Measurements from ENCODE around the gene TGFBR3.

The TGFBR3 gene

DNA sequence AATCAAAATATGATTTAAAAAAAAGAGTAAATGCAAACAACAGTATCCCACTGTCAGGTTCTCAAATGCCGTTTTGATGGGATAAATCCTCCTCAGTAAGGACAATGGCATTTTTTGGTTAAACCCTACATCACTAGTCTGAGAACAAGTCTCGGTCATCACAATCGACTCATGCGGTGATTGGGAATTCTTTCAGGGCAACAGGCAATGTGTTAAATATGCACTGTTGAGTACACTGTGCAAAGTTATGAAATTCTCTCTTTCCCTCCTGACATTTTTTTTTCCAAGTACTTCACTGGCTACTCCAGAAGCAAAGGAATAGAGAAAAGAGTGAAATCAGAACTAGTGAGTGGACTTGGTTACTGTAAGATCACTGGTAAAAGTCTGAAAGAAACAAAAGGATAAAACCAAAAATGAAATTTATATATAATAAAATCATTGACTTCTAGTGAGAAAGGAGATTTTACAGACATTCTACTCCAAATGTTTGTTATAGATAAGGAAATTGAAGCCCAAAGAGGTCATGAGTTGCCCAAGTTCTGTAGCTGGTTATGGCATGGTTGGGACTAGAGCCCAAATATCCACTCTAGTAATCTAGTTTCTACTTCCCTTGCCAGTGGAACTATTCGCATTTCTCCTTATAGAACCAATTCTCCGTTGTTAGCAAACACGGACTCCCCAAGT lies 111.3 kb downstream of the TGFBR3 start:
- no peak for DNase-seq

DNA sequence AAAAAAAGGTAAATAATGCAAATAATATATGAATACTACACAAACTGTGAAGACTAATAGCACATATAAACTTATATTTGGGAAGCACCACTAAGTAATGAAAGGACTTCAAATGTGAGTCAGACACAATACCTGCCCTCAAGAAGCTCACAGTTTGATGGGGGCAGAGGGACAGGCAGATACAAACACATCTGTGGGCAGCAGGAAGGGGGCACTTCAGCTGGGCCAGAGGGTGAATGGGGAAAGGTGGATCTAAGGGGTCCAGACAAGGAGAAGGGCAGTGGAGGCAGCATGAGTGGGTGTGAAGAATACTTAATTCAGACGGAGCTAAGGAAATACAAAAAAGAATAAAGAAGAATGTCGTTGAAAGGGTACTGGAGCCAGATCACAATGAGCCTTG lies 114.2 kb downstream of the TGFBR3 start:
- no peak for DNase-seq

DNA sequence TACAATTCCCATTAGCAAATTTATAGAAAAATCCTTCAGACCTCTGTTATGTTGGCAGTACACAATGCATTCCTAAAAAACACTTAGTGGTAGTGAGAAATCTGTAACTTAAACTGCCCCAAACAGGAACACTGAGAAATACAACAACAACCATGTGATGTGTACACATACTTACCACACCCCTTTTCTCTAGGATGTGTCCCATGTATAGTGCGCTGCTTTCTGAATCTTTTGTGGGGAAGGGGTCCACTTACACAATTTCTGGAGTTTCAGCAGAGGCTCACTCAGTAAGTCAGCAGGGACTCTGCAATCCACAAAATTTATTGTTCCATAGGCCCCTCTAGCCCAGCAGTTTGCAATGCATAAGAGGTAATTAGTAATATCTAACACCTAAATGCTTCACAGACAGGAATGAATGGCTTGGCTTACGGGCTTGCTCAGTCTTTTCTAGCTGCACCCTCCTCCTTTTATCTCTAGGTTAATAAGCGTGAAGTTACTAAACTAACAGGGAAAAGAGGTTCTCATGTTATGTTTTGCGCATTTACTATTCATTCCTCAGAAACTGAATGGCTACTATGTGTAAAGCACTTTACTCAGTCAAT lies 115.2 kb downstream of the TGFBR3 start:
- DNase-seq = no peak

DNA sequence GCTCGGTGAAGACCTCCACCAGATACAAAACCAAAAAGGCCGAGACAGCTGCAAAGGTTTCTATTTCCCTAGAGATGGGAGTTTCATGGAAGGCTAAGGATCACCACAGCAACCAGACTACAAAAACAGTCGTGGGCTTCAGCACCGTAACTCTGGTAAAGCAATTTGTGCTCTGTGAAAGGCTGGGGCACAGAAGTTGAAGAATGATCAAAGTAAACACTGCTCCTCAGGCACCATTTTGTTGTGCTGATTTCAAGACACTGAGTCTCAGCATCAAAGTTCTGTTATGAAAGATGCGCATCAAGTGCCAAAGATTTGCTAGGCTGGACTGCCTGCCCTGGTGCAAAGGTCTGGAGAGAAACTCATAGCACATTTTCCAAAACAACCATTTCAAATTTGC lies 116.2 kb downstream of the TGFBR3 start:
- DNase-seq = no peak

DNA sequence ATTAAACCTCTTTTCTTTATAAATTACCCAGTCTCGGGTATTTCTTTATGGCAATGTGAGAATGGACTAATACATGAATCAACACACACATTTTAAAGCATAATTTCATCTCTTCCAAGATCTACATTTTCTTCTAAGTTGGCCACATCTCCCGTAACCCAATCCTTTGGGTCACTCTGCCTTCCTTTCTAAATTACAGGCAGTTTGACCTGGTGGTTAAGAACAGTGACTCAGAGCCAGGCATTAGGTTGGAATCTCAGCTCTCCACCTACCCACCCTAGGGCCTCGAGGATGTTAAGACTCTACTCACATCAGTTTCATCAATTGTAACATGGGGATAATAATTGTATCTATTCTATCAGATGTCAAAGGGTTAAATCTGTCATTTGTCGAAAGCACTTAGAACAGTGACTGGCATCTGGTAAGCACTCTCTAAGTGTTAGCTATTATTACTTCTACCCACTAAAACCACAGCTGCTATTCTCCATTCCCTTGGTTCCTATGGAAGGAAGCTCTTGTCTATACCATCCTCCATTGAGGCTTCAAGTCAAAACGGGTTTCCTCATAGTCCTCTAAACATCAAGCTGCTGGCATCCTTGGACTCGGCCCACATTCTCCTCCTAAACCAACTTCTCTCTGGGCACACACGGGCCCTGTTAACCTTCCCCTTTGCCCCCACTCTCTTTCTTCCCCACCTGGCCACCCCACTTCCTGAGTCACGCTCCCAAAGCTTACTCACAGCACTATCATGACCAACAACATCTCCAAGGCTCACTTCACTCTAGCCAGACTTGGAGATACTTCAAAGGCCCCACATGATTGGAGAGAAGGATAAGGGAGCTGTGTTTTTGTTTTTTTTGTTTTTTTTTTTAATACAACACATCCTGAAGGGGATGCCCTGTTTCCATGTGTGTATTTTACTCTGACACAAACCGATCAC lies 116.9 kb downstream of the TGFBR3 start:
- no peak for DNase-seq

DNA sequence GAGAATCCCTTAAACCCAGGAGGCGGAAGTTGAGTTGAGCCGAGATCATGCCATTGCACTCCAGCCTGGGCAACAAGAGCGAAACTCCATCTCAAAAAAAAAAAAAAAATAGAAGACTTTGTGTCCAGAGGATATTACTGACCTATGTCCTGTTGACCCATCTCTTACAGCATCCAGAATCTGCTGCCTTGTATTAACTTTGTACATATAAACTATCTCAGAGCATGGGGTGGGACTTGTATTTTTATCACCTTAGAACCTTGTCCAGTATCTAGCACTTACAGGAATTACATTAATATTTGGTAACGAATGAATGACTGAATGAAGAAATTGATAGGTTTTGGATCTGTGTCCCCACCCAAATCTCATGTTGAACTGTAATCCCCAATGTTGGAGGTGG lies 117.8 kb downstream of the TGFBR3 start:
- DNase-seq = no peak

DNA sequence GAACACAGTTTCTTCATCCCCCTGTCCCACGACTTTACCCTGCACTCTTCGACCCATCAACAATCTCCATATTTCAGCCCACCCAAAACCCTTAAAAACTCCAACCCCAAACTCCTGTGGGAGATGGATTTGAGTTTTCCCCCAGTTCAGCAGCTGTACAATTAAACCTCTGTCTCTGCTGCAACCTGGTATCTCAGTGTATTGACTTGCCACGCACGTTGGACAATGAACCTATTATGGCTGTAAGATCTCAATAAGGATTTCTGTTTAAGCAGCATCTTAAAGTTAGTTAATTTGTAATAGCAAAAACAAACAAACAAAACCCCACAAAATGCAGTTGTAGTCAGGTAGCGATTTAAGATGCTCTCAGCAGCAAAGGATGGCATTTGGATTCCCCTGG lies 119.1 kb downstream of the TGFBR3 start:
- no peak for DNase-seq

DNA sequence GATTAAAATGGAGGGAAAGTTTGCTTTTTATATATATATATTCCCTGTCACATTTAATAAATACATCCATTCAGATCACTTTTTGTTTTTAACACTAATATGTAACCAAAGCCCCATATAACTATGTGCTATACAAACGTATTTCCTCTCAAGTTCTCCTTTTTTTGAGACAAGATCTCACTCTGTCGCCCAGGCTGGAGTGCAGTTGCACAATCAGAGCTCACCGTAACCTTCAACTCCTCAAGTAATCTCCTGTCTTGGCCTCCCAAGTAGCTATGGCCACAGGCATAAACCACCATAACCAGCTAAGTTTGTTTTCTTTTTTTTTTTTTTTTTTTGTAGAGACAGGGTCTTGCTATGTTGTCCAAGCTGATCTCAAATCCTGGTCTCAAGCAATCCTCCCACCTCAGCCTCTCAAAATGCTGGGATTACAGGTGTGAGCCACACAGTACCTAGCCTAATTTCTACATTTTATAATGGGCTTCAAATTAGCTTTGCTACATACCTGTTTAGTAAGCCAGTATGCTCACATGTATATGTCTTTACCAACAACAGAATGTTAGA lies 120.0 kb downstream of the TGFBR3 start:
- DNase-seq = no peak

DNA sequence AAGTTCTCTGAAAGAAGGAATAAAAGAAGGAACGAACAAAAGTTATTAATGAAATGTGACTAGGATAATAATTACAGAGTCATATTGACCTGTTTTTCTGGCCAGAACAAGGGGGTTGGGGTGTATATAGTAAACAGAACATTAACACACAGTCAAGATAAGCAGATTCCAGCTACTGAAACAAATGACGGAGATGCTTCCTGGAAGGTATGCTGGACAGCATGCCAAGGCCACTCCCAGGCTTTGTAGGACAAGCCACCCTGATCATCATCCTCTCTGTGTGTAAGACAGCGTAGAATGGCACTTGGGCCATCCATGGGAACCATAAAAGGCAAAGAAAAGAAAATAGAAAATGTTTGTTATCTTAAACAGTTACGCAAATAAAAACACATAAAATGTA lies 120.7 kb downstream of the TGFBR3 start:
- no peak for DNase-seq

DNA sequence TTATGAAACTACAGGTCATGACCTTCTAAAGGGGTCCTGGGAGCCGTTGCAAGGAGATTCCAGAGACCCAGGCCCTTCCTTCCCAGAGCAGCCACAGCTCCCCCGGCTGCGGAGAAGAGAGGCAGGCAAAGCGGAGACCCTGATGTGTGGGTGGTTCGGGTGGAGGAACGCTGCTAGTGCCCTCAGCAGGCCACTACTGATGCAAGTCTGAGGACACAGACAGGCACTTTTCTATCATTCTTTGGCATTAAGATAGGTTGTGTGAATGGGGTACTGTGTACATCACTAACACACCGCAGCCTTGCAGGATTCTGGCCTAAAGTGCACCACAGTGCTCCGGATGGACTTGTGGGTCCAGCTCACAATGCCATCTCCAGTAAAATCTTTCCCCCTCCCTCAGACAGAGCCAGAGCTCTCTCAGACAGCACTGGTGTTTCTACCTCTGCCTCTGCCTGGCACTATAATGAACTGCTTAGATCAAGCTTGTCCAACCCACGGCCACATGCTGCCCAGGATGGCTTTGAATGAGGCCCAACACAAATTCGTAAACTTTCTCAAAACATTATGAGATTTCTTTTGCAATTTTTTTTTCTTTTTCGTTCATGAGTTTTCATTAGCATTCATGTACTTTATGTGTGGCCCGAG lies 121.4 kb downstream of the TGFBR3 start:
- no peak for DNase-seq

DNA sequence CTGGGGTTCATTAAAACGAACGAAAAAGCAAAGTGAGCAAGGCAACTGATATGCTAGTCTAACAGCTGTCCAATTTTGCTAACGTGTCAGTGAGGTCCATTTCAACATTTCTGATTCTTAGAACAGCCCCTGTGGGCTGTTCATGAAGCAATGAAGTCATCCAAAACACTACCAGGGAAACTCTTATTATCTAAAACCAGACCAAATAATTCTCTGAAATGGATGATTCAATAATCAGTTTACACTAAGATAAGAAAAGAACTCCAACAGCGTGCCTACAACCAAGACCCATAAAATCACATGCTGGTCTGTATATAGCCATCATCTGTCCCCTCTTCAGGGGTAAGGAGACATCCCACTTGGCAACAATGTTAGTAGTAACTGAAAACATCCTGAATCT lies 122.7 kb downstream of the TGFBR3 start:
- DNase-seq = no peak

DNA sequence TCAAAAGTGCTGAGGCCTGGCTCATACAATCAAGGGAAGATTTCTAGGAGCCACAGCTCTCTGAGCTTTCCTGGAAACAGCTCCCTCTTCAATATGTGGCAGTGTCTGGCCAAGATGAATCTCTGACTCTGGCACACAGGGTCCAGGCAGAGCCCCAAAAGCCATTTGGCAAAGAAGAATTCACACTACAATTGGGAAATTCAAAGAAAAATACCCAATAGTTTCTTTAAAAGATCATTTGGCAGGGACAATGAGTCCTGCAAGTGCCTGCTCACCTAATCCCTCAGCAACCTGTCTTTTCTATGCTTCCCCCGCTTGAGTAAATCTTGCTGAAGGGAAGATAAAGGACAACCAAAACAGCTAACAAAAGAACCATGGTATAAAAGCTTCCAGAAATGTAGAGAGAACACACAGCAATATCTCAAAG lies 124.6 kb downstream of the TGFBR3 start:
- DNase-seq = no peak

DNA sequence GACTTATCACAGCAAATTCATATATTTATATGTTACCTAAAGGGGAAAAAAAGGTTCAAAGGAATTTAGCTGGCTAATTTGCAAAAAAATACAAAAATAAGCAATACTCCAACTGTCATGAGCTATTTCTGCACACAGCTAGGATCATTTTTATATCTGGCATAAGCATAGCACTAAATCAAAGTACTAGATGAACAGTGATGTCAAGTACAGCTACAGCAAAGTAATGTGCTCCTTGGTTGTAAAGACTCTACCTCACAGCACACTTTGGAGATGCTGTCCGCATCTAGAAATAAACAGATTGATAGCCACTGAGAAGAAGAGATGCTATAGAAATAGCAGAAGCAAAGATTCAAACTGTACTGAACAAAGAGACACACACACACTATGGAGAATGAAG lies 125.4 kb downstream of the TGFBR3 start:
- DNase-seq = no peak

DNA sequence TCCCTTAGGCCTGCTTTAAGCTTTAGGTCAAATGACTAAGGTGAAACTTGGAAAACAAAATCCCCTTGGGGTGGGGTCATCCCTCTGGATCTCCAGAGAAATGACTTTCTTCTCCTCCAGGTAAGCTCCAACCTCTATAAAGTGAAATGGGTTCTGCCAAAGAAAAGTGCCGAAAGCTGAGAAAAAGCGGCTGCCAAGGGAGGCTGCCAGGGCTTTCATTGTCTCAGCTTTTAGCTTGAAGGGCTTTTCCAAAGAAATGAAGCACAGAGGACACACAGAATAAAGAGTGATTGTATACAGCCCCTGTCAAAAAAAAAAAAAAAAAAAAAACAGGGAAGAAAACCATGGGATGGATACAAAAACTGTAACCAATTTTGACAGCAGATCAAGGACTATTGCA lies 126.9 kb downstream of the TGFBR3 start:
- no peak for DNase-seq

DNA sequence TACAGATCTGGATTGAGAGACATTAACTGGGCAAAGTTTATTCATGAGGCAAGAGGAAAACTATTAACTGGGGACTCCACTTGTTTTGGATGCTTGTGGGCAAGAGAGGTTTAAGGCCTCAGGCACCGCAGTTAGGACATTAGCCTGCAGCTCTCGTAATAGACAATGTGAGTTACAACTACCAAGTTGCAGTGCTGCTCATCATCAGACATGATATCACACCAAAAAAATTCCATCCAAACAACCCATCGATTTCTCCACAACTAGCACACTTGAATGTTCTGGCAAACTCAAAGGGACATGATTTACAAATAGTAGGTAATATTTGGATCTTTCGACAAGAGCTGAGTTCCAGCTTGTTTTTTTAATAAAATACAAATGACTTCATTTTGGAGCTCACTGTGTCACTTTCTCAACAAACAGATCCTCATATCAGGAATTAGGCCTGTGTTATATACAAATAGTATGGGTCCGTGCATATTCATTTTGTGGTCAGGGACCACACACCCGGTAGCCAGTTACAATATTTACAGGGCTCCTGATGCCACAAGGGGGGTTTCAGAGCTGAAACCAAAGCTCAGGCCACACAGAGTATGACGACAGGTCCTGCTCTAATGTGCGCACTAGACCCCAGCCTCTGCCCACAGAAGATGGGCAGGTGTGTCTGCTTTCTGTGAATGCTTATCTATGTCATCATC lies 128.0 kb downstream of the TGFBR3 start:
- DNase-seq = no peak

DNA sequence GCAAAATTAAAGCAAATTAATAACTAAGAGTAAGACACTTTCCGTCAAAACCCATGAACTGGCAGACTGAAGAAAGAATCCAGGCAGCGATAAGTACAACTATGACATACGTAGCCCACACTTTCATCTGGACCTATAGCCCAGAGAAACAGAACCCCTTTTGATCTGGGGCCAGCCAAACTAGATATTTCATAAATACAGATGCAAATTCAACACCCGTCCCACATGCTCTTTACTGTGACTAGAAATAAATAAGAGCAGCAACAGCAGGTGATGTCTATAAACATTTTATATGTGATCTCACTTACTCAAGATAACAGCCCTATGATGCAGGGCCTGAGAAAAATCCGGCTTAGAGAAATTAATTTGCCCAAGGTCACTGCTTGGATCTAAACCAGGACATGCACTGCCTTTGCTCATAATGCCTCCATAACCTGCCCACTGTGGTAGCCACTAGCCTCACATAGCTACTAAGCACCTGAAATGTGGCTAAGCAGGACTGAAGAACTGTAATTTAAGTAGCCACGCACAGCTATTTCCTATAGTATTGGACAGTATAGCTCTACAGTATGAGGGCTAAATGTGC lies 130.2 kb downstream of the TGFBR3 start:
- DNase-seq = no peak

DNA sequence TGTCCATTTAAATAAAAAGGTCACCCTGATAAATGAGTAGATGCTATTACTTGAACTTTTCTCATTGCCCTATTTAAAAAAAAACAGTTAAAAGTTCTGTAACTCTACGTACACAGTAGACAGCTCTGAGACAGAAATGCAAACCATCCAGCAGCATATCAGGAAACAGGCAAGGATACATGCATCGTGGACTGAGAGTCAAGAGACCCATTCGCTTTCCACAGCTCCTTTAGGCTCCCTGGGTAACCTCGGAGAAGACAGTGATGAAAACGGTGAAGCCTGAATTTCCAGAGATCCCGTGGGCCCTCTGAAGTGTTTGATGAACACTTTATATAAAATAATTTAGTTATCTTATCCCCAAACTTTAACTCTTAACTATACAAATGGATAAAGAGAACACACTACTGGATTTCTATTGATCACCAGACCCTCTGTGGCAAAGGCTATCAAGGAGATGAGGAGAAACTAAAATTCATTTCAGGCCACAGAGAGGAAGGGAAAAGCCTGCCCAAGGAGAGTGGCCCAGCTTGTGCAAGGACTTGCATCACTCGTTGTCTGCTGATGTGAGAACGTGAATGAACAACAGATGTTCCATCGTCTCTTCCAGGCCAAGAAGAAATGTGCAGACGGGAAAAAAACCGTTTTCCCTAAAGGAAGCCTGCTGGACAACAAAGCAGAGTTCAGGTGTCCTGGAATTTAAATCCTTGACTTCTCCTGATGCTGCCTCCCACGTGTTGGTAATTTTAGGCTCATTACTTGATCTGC lies 131.0 kb downstream of the TGFBR3 start:
- DNase-seq = no peak

DNA sequence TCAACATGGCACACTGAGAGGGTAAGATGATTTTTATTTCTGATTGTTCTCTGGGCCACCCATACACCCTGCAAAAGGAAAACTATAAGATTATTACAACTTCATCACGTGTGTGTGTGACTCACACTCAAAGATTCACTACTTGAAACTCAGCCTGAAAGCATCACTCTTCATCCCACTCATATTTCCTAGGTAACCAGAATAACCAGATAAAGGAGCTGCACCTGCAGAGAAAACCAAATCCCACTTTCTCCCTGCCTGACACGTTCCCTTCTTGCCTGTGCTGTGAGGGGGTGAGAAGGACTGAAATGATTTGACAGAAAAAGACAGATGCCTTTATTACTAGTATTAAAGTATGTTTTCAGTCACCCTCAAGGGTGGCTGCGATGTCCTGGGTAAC lies 131.6 kb downstream of the TGFBR3 start:
- no peak for DNase-seq

DNA sequence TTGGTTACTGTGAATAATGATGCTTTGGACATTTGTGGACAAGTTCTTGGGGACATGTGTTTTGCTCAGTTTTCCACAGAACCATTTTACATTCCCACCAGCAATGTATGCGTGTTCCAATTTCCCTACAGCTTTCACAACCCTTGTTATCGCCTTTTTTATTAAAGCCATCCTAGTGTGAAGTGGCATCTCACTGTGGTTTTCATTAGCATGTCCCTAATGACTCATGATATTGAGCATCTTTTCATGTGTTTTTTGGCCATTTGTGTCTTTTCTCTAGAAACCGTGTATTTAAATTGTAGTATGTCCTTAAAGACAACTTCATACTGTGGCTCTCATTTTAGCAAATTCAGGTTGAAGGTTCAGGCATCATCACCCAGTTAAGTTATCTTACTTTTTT lies 132.1 kb downstream of the TGFBR3 start:
- DNase-seq = no peak

DNA sequence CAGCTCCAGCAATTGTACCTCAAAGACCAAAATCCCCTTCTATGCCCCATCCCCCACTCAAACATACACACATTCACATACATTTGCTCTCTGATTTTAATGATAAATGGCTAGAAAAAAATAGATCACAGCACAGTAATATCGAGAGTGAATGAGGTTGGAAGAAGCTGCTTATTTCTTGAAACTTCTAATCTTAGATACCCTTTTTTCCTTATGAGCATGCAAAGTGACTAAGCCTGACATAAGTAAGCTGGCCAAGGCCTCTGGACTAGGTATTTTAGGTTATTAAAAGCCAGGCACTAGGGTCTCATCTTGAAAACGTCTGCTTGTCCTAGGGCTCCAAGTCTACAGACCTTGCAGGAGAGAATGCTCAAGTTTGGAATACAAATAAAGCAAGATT lies 133.6 kb downstream of the TGFBR3 start:
- no peak for DNase-seq

DNA sequence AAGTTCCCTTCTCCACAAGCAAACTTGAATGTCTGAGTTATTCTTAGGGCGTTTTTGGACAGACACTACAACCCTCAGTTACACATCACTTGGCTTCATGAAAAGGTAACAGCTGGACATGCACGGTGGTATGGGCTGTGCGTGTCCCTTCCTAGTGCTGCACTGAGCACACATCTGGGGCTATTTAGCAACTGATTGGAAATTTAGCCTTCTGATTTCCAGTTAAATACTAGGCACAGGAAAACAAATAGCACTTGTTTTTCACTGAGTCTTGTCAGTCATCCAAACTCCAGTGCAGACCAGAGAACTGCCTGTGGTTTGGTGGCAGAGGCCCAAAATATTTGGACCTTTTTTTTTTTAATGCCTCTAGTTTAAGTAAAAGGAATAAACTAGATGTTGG lies 134.7 kb downstream of the TGFBR3 start:
- no peak for DNase-seq

All from activated CD4-positive, alpha-beta T cell treated with anti-CD3 and anti-CD28 coated beads, Interleukin-2, amount 50 U/mL, for 1 hour (primary cell).